Measurements from ENCODE around the gene HAGHL. TPM values are rescaled to one million over a fixed set of nuclear protein-coding genes. Genes with fewer than 3 reads are reported as not detected.

HAGHL gene
- total and polyA plus RNA-seq, 10 donors: 7.7 to 75.8 (median 20.3) TPM

- Histone ChIP-seq H3K27ac (peak overlapping the region; percentile 9 to 90 (median 70)), H3K36me3 (peaks cover 0 to 40% (median 10%) of the 10 kb centered on the region in 6 donors), H3K27me3 (replicated peaks in 1 of 7) (peaks cover 0 to 42% (median 18%) of the 10 kb centered on the region in 7 donors), H3K9me3 (no peaks in the 10 kb centered on the region), H3K4me3 (peak overlapping the region; percentile 49 to 83 (median 60)), H3K4me1 (peaks cover 5 to 55% (median 38%) of the 10 kb centered on the region in 6 donors)
- intact Hi-C loops (cut with DNase I; ENCODE audit: low total_unique reads): no loop called here
- WGBS, 5 donors: 0 to 2% (median 1%) methylated on average over 16 to 61 of the region's 61 CpGs
- TF ChIP-seq CTCF (IDR thresholded peaks at IDR 0.05 in 8 of 11, conservative IDR thresholded peaks at IDR 0.05 in 3 of 11) (no peak), POLR2AphosphoS5 (IDR thresholded peaks at IDR 0.05) (peak; percentile 21 to 70 (median 43))
- DNase-seq: peak; percentile 87
Observed at GRCh38 chr16:727291-727977, 528 bp downstream of the HAGHL start.

GRCh38 chr16:728131-728889, 1.4 kb downstream of the HAGHL start:
- peak; percentile 92 for DNase-seq
- peak overlapping the region; percentile 49 to 83 (median 60) for H3K4me3 ChIP-seq

DNA sequence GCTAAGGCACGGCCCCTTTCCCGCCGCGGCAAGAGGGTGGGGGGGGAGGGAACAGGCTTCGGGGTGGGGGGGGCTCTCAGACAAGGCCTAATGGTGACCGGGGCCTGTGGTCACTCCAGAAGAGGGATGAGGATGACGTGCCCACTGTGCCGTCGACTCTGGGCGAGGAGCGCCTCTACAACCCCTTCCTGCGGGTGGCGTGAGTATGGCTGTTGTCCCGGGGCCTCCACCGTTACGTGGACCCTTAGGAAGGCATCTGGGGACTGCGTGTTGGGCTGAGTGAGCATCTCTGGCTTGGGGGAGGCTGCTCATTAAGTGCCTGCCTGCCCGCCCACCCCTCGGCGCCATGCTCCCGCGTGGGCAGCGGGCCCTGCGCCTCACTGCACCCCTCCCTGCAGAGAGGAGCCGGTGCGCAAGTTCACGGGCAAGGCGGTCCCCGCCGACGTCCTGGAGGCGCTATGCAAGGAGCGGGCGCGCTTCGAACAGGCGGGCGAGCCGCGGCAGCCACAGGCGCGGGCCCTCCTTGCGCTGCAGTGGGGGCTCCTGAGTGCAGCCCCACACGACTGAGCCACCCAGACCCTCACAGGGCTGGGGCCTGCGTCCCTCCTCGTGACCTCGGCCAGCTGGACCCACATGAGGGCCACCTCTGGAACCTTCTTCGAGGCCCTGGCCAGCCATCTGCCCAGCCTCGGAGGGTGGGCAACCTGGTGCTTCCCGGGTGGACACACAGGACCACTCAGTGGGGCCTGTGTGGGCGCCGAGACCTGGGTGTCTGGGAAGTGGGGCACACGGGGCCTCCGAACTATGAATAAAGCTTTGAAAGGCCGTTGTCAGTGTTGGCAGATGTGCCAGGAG, 2.2 kb downstream of the HAGHL start:
- Histone ChIP-seq H3K36me3 (peaks cover 0 to 52% (median 25%) of the 10 kb centered on the region in 6 donors), H3K27ac (peak overlapping the region in 4 of 8 donors; percentile 73 to 90 (median 82)), H3K27me3 (replicated peaks in 1 of 7) (peaks cover 0 to 42% (median 18%) of the 10 kb centered on the region in 7 donors), H3K4me3 (peak overlapping the region in 4 of 8 donors; percentile 60 to 83 (median 64)), H3K9me3 (no peaks in the 10 kb centered on the region), H3K4me1 (peaks cover 5 to 39% (median 34%) of the 10 kb centered on the region in 6 donors)
- intact Hi-C loops (cut with DNase I; ENCODE audit: low total_unique reads): no loop called here
- DNase-seq: peak; percentile 81
- WGBS, 5 donors: 61 to 76% (median 67%) methylated on average over 36 to 55 of the region's 55 CpGs
- TF ChIP-seq POLR2AphosphoS5 (IDR thresholded peaks at IDR 0.05) (peak in 1 of 3 donors; percentile 33), POLR2A (IDR thresholded peaks at IDR 0.05) (no peak)

More at GRCh38 chr16:728131-728889, 1.4 kb downstream of the HAGHL start:
- Histone ChIP-seq H3K4me1 (peaks cover 5 to 46% (median 35%) of the 10 kb centered on the region in 6 donors), H3K27ac (peak overlapping the region in 7 of 8 donors; percentile 29 to 90 (median 73)), H3K9me3 (no peaks in the 10 kb centered on the region), H3K27me3 (replicated peaks in 1 of 7) (peaks cover 0 to 42% (median 18%) of the 10 kb centered on the region in 7 donors), H3K36me3 (peaks cover 0 to 44% (median 17%) of the 10 kb centered on the region in 6 donors)
- 0 to 2% (median 1%) methylated on average over 11 to 80 of the region's 80 CpGs for WGBS, 5 donors
- intact Hi-C loops (cut with DNase I; ENCODE audit: low total_unique reads): no loop called here
- TF ChIP-seq POLR2AphosphoS5 (IDR thresholded peaks at IDR 0.05) (peak; percentile 74 to 78 (median 78)), CTCF (IDR thresholded peaks at IDR 0.05 in 8 of 11, conservative IDR thresholded peaks at IDR 0.05 in 3 of 11) (no peak)

All from spleen (tissue), 11 donors.